PC-9 (cell line): ENCODE results near the gene NUP210.

Source experiments
- CTCF ChIP-seq: fragments of 200-600 bp; sonication (generic); conservative IDR thresholded peaks from 2 replicates; pipeline ENCODE4 v1.6.1; 2017; ENCODE audit warnings: mixed run types, antibody characterized with exemption, mild to moderate bottlenecking, moderate library complexity
- EZH2 ChIP-seq: fragments of 200-600 bp; sonication (generic); IDR thresholded peaks from 2 replicates; pipeline ENCODE4 v1.8.0; 2017; ENCODE audit warnings: antibody characterized with exemption, low read depth

- TF ChIP-seq CTCF (no peak), EZH2 (no peak)
Measured at GRCh38 chr3:13394363-13394762, 25.8 kb downstream of the NUP210 start.
